Bronchial epithelial cell (primary cell): Measurements from ENCODE around the gene SKI. TPM values are rescaled to one million over a fixed set of nuclear protein-coding genes. Genes with fewer than 3 reads are reported as not detected.

Experiments
- DNase-seq: peaks from one replicate; pipeline ENCODE4 v3.0.0-alpha.2; 2010; ENCODE audit warnings: low read depth
- FAIRE-seq: peaks from 2 replicates; lab custom pipeline; 2011; peaks lifted over from hg19 to GRCh38; lab: Jason Lieb, UNC
- H3K27me3 ChIP-seq: 2 replicates; pipeline ENCODE4 v1.5.1; 2011; ENCODE audit warnings: low read length; ENCODE audit not compliant: control insufficient read depth, insufficient read depth
- H3K36me3 ChIP-seq: 2 replicates; pipeline ENCODE4 v1.5.1; 2011; ENCODE audit warnings: low read length; ENCODE audit not compliant: control insufficient read depth, insufficient read depth
- H3K4me3 ChIP-seq: 2 replicates; pipeline ENCODE4 v1.5.1; 2011; ENCODE audit warnings: mild to moderate bottlenecking, low read depth, low read length, control low read depth
- CTCF ChIP-seq: IDR thresholded peaks from 2 replicates; pipeline ENCODE4 v1.5.1; 2011; ENCODE audit warnings: mild to moderate bottlenecking, moderate library complexity, low read length, control low read depth, inconsistent platforms; ENCODE audit not compliant: insufficient read depth, severe bottlenecking
- total RNA-seq: library from RNA; depleted of rRNA; stranded (reverse); fragments of >200 nt; gene quantifications from 2 replicates; pipeline ENCODE4 v1.2.1, GENCODE V29; 2014

SKI gene
- total RNA-seq, 1 donor from 2014 or later = 8.4 TPM

GRCh38 chr1:2266301-2266975 is 38.3 kb downstream of the SKI start:
- FAIRE-seq = no peak
- no peak overlapping the region for H3K4me3 ChIP-seq
- no peak for DNase-seq
- no peak for TF ChIP-seq CTCF
- H3K36me3 ChIP-seq = peaks cover 1% of the 10 kb centered on the region
- no peaks in the 10 kb centered on the region for H3K27me3 ChIP-seq

DNA sequence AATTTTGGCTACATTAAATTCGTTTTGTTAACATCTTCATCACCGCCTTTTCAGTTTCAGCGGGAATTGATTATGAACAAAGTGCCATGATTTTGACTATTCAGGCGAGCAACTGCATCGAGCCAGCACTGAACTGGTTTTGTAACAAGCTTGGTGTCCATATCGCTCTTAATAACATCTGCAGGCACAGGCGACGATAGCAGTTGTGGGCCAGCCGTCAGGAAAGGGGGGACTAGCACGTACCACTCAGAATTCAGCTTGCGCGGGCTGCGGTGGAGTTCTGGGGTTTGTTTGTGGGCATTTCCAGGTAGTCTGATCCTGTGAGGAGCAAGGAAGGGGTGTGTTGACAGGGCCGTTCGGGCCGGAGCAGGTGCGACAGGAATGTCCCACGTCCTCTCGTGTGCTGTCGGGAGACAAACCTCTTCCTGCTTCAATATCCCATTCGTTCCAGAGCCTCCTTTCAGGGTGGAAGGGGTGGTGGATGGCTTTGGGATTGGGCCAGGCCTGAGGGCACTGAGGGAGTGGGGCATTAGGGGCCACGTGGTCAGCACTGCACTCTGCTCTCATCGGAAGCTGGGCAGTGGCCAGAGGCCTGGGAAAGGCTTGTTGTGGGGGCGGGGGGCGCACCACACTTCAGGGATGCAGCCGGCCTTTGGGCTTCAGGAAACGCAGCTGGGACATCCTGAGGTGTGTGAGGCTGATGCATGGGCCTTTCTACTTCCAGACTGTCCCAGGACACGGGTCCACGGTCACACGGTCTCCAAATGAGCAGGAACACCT is 39.1 kb downstream of the SKI start:
- no peak overlapping the region for H3K4me3 ChIP-seq
- H3K27me3 ChIP-seq = no peaks in the 10 kb centered on the region
- no peak for TF ChIP-seq CTCF
- FAIRE-seq (no peak), DNase-seq (no peak)
- H3K36me3 ChIP-seq = peaks cover 1% of the 10 kb centered on the region

GRCh38 chr1:2267862-2268261 is 39.7 kb downstream of the SKI start:
- no peak for FAIRE-seq
- Histone ChIP-seq H3K4me3 (no peak overlapping the region), H3K27me3 (no peaks in the 10 kb centered on the region), H3K36me3 (peaks cover 1% of the 10 kb centered on the region)
- no peak for DNase-seq
- no peak for TF ChIP-seq CTCF

GRCh38 chr1:2268285-2269056 is 40.4 kb downstream of the SKI start:
- no peak for TF ChIP-seq CTCF
- H3K36me3 ChIP-seq = peaks cover 1% of the 10 kb centered on the region
- H3K4me3 ChIP-seq = no peak overlapping the region
- DNase-seq = no peak
- FAIRE-seq = no peak
- H3K27me3 ChIP-seq = no peaks in the 10 kb centered on the region

- Histone ChIP-seq H3K4me3 (no peak overlapping the region), H3K36me3 (peaks cover 1% of the 10 kb centered on the region), H3K27me3 (no peaks in the 10 kb centered on the region)
- peak; percentile 28 for FAIRE-seq
- no peak for TF ChIP-seq CTCF
- DNase-seq = no peak
Measured at GRCh38 chr1:2269193-2269921, 41.2 kb downstream of the SKI start.
